Cardiac muscle cell (in vitro differentiated cells and primary cell): ENCODE measurements around the gene DIP2A. TPM values are rescaled to one million over a fixed set of nuclear protein-coding genes. Genes with fewer than 3 reads are reported as not detected.
A peak's percentile ranks its signal among the peaks of the same experiment; 100 is the strongest.

Experiments used
- DNase-seq, 2 donors: peaks; one replicate each; pipeline versions ENCODE4 v3.0.0 to v3.0.0-alpha.2; 2010 to 2017; ENCODE audit warnings: low read depth in 1 of 2, low spot score in 1 of 2
- H3K27ac ChIP-seq: fragments of 200-600 bp; sonication (generic); 2 replicates; pipeline ENCODE4 v1.5.1; 2016
- H3K27me3 ChIP-seq: fragments of 200-600 bp; sonication (generic); 2 replicates; pipeline ENCODE4 v1.6.0; 2016; ENCODE audit warnings: control low read depth
- H3K36me3 ChIP-seq: fragments of 200-600 bp; sonication (generic); 2 replicates; pipeline ENCODE4 v1.5.1; 2016; ENCODE audit warnings: control low read depth
- H3K4me1 ChIP-seq: fragments of 200-600 bp; sonication (generic); 2 replicates; pipeline ENCODE4 v1.8.1; 2017; ENCODE audit warnings: low read depth, mild to moderate bottlenecking, mixed run types
- H3K4me3 ChIP-seq: fragments of 200-600 bp; sonication (generic); 2 replicates; pipeline ENCODE4 v1.5.1; 2016; ENCODE audit warnings: mild to moderate bottlenecking
- H3K9me3 ChIP-seq: fragments of 200-600 bp; sonication (generic); 2 replicates; pipeline ENCODE4 v1.5.1; 2017; ENCODE audit warnings: low read depth, mild to moderate bottlenecking, control low read depth
- CTCF ChIP-seq: IDR thresholded peaks from 2 replicates; pipeline ENCODE4 v1.5.1; 2012; ENCODE audit warnings: low read depth, mild to moderate bottlenecking, low read length
- polyA plus RNA-seq: library from polyadenylated mRNA; unstranded; fragments of >200 nt; fragmentation: Nextera tagmentation; extraction: Ambion mirVana; gene quantifications from 2 replicates; pipeline ENCODE4 v1.2.1, GENCODE V29; 2016
- total RNA-seq: library from RNA; depleted of rRNA; stranded (reverse); fragments of >200 nt; gene quantifications from 2 replicates; pipeline ENCODE4 v1.2.3, GENCODE V29; 2016

Gene DIP2A
- total and polyA plus RNA-seq, 2 experiments from 2014 or later, result 21.7 to 42.2 TPM

GRCh38 chr21:46478910-46479309, 20.2 kb downstream of the DIP2A start:
- no peak for DNase-seq
- TF ChIP-seq CTCF, result no peak
- Histone ChIP-seq H3K27ac (no peak overlapping the region), H3K4me3 (no peak overlapping the region), H3K36me3 (no peaks in the 10 kb centered on the region), H3K9me3 (no peaks in the 10 kb centered on the region), H3K27me3 (no peaks in the 10 kb centered on the region), H3K4me1 (peaks cover 7% of the 10 kb centered on the region)

- no peaks in the 10 kb centered on the region for H3K27me3 ChIP-seq
- H3K4me1 ChIP-seq, result peaks cover 7% of the 10 kb centered on the region
- no peaks in the 10 kb centered on the region for H3K9me3 ChIP-seq
- no peak for TF ChIP-seq CTCF
- no peaks in the 10 kb centered on the region for H3K36me3 ChIP-seq
- DNase-seq, result no peak
- no peak overlapping the region for H3K27ac ChIP-seq
- no peak overlapping the region for H3K4me3 ChIP-seq
Observed at GRCh38 chr21:46480466-46480865, 21.8 kb downstream of the DIP2A start.

- Histone ChIP-seq H3K36me3 (peaks cover 12% of the 10 kb centered on the region), H3K4me1 (peaks cover 7% of the 10 kb centered on the region), H3K4me3 (no peak overlapping the region), H3K9me3 (no peaks in the 10 kb centered on the region), H3K27ac (peak overlapping the region; percentile 4), H3K27me3 (no peaks in the 10 kb centered on the region)
- DNase-seq, result no peak
- TF ChIP-seq CTCF, result no peak
Observed at GRCh38 chr21:46482225-46482845, 23.6 kb downstream of the DIP2A start.

- peaks cover 7% of the 10 kb centered on the region for H3K4me1 ChIP-seq
- H3K27ac ChIP-seq, result peak overlapping the region; percentile 4
- no peaks in the 10 kb centered on the region for H3K27me3 ChIP-seq
- H3K4me3 ChIP-seq, result no peak overlapping the region
- H3K36me3 ChIP-seq, result peaks cover 14% of the 10 kb centered on the region
- no peak for DNase-seq
- TF ChIP-seq CTCF, result no peak
- H3K9me3 ChIP-seq, result no peaks in the 10 kb centered on the region
Observed at GRCh38 chr21:46482846-46483231, 24.1 kb downstream of the DIP2A start.

- no peak for TF ChIP-seq CTCF
- H3K27me3 ChIP-seq, result no peaks in the 10 kb centered on the region
- peaks cover 14% of the 10 kb centered on the region for H3K36me3 ChIP-seq
- H3K9me3 ChIP-seq, result no peaks in the 10 kb centered on the region
- no peak overlapping the region for H3K27ac ChIP-seq
- peak in 1 of 2 donors; percentile 26 for DNase-seq
- H3K4me3 ChIP-seq, result no peak overlapping the region
- peaks cover 7% of the 10 kb centered on the region for H3K4me1 ChIP-seq
Observed at GRCh38 chr21:46483300-46484295, 24.9 kb downstream of the DIP2A start.
